ENCODE data around the gene AMER3. TPM values are rescaled to one million over a fixed set of nuclear protein-coding genes. Genes with fewer than 3 reads are reported as not detected.

The AMER3 gene
- polyA plus RNA-seq, 1 donor from 2014 or later, result 19.2 TPM

GRCh38 chr2:130767408-130767775 lies 12.1 kb downstream of the AMER3 start:
- H3F3A ChIP-seq (ENCODE audit: insufficient read depth, low read length, poor library complexity, severe bottlenecking), result no peaks in the 10 kb centered on the region
- no peaks in the 10 kb centered on the region for H4K20me1 ChIP-seq (ENCODE audit: insufficient read depth)
- no peak overlapping the region for H3K9ac ChIP-seq (ENCODE audit: low read length)
- H3K36me3 ChIP-seq (ENCODE audit: insufficient read depth, low read length), result no peaks in the 10 kb centered on the region
- no peak overlapping the region for H3K27ac ChIP-seq (ENCODE audit: low read length)
- no peaks in the 10 kb centered on the region for H3K9me2 ChIP-seq (ENCODE audit: insufficient read depth, low read length)
- H3K27me3 ChIP-seq (ENCODE audit: insufficient read depth, low read depth, low read length), result no peaks in the 10 kb centered on the region
- H3K4me2 ChIP-seq (ENCODE audit: low read length), result no peak overlapping the region
- TF ChIP-seq EZH2 (IDR thresholded peaks at IDR 0.05; ENCODE audit: borderline replicate concordance, insufficient read depth, low read length, poor library complexity, severe bottlenecking) (no peak), TAF1 (IDR thresholded peaks at IDR 0.05; ENCODE audit: low read depth) (no peak), REST (IDR thresholded peaks at IDR 0.05; ENCODE audit: borderline replicate concordance) (no peak), POLR2AphosphoS5 (IDR thresholded peaks at IDR 0.05) (no peak), CTCF (IDR thresholded peaks at IDR 0.05; ENCODE audit: poor library complexity, severe bottlenecking) (no peak), RAD21 (conservative IDR thresholded peaks at IDR 0.05) (no peak), MXI1 (conservative IDR thresholded peaks at IDR 0.05; ENCODE audit: poor library complexity, severe bottlenecking) (no peak), SMC3 (conservative IDR thresholded peaks at IDR 0.05; ENCODE audit: poor library complexity) (no peak), EP300 (conservative IDR thresholded peaks at IDR 0.05; ENCODE audit: poor library complexity, severe bottlenecking) (no peak)
- no peaks in the 10 kb centered on the region for H3K79me2 ChIP-seq (replicated peaks; ENCODE audit: insufficient read depth, low read length)
- H3K9me3 ChIP-seq (ENCODE audit: low read length), result no peaks in the 10 kb centered on the region
- H2AFZ ChIP-seq (ENCODE audit: low read depth, low read length), result no peak overlapping the region
- no peak overlapping the region for H3K4me3 ChIP-seq (ENCODE audit: low read length)

GRCh38 chr2:130768191-130768855 lies 13.0 kb downstream of the AMER3 start:
- Histone ChIP-seq H3F3A (ENCODE audit: insufficient read depth, low read length, poor library complexity, severe bottlenecking) (no peaks in the 10 kb centered on the region), H2AFZ (ENCODE audit: low read depth, low read length) (no peak overlapping the region), H3K27me3 (ENCODE audit: insufficient read depth, low read depth, low read length) (no peaks in the 10 kb centered on the region), H3K4me2 (ENCODE audit: low read length) (no peak overlapping the region), H3K4me3 (ENCODE audit: low read length) (no peak overlapping the region), H3K9ac (ENCODE audit: low read length) (no peak overlapping the region), H4K20me1 (ENCODE audit: insufficient read depth) (no peaks in the 10 kb centered on the region), H3K27ac (ENCODE audit: low read length) (no peak overlapping the region), H3K36me3 (ENCODE audit: insufficient read depth, low read length) (no peaks in the 10 kb centered on the region), H3K9me2 (ENCODE audit: insufficient read depth, low read length) (no peaks in the 10 kb centered on the region), H3K9me3 (ENCODE audit: low read length) (no peaks in the 10 kb centered on the region), H3K79me2 (replicated peaks; ENCODE audit: insufficient read depth, low read length) (no peaks in the 10 kb centered on the region)
- TF ChIP-seq MXI1 (conservative IDR thresholded peaks at IDR 0.05; ENCODE audit: poor library complexity, severe bottlenecking) (no peak), EZH2 (IDR thresholded peaks at IDR 0.05; ENCODE audit: borderline replicate concordance, insufficient read depth, low read length, poor library complexity, severe bottlenecking) (no peak), POLR2AphosphoS5 (IDR thresholded peaks at IDR 0.05) (no peak), CTCF (IDR thresholded peaks at IDR 0.05; ENCODE audit: poor library complexity, severe bottlenecking) (no peak), EP300 (conservative IDR thresholded peaks at IDR 0.05; ENCODE audit: poor library complexity, severe bottlenecking) (no peak), RAD21 (conservative IDR thresholded peaks at IDR 0.05) (no peak), REST (IDR thresholded peaks at IDR 0.05; ENCODE audit: borderline replicate concordance) (no peak), SMC3 (conservative IDR thresholded peaks at IDR 0.05; ENCODE audit: poor library complexity) (no peak), TAF1 (IDR thresholded peaks at IDR 0.05; ENCODE audit: low read depth) (no peak)

All from neural cell (in vitro differentiated cells).